KMS-11 (cell line): ENCODE data around the gene DFFA.

Experiments
- H2AFZ ChIP-seq: fragments of 200-600 bp; sonication (generic); 2 replicates; pipeline ENCODE4 v1.6.1; 2016; ENCODE audit warnings: antibody characterized with exemption, mixed run types, low read depth
- H3K27ac ChIP-seq: fragments of 200-600 bp; sonication (generic); 2 replicates; pipeline ENCODE4 v1.6.1; 2016; ENCODE audit warnings: mild to moderate bottlenecking, mixed run types
- H3K27me3 ChIP-seq: fragments of 200-600 bp; sonication (generic); 2 replicates; pipeline ENCODE4 v1.6.1; 2017; ENCODE audit warnings: mild to moderate bottlenecking, low read depth, mixed run types, moderate library complexity; ENCODE audit not compliant: insufficient read depth
- H3K36me3 ChIP-seq: fragments of 200-600 bp; sonication (generic); 2 replicates; pipeline ENCODE4 v1.6.1; 2017; ENCODE audit warnings: mild to moderate bottlenecking, mixed run types; ENCODE audit not compliant: insufficient read depth
- H3K4me1 ChIP-seq: fragments of 200-600 bp; sonication (generic); 2 replicates; pipeline ENCODE4 v1.6.1; 2016; ENCODE audit warnings: mild to moderate bottlenecking, low read depth, mixed run types; ENCODE audit not compliant: poor library complexity, severe bottlenecking
- H3K4me2 ChIP-seq: fragments of 200-600 bp; sonication (generic); 2 replicates; pipeline ENCODE4 v1.7.0; 2016; ENCODE audit warnings: mild to moderate bottlenecking, mixed run types
- H3K4me3 ChIP-seq: fragments of 200-600 bp; sonication (generic); IDR thresholded peaks from 2 replicates; pipeline ENCODE4 v1.6.1; 2017; ENCODE audit warnings: low read depth, low read length, mixed read lengths; ENCODE audit not compliant: insufficient read depth
- H3K79me2 ChIP-seq: fragments of 200-600 bp; sonication (generic); 2 replicates; pipeline ENCODE4 v1.6.1; 2016; ENCODE audit warnings: low read depth, mixed run types; ENCODE audit not compliant: insufficient read depth
- H3K9ac ChIP-seq: fragments of 200-600 bp; sonication (generic); 2 replicates; pipeline ENCODE4 v1.6.1; 2016; ENCODE audit warnings: mild to moderate bottlenecking, mixed run types
- H4K20me1 ChIP-seq: fragments of 200-600 bp; sonication (generic); 2 replicates; pipeline ENCODE4 v1.6.1; 2016; ENCODE audit warnings: mild to moderate bottlenecking, mixed run types; ENCODE audit not compliant: insufficient read depth
- CTCF ChIP-seq: fragments of 200-600 bp; sonication (generic); conservative IDR thresholded peaks from 2 replicates; pipeline ENCODE4 v1.6.1; 2017; ENCODE audit warnings: low read depth, mild to moderate bottlenecking, antibody characterized with exemption, low read length, moderate library complexity, mixed read lengths

The DFFA gene

GRCh38 chr1:10494418-10494753, 22.1 kb upstream of the DFFA start:
- H3K4me2 ChIP-seq, result peak overlapping the region; percentile 99; the same call in 1 of the 2 replicates
- no peak overlapping the region for H3K9ac ChIP-seq
- peaks cover 18% of the 10 kb centered on the region; the same call in 1 of the 2 replicates for H3K79me2 ChIP-seq
- H3K36me3 ChIP-seq, result no peaks in the 10 kb centered on the region
- TF ChIP-seq CTCF, result no peak
- no peak overlapping the region for H2AFZ ChIP-seq
- H3K27me3 ChIP-seq, result no peaks in the 10 kb centered on the region
- H3K4me3 ChIP-seq, result no peak overlapping the region
- peaks cover 11% of the 10 kb centered on the region; the same call in 1 of the 2 replicates for H4K20me1 ChIP-seq
- H3K4me1 ChIP-seq, result peaks cover 19% of the 10 kb centered on the region
- H3K27ac ChIP-seq, result no peak overlapping the region

GRCh38 chr1:10490286-10490970, 18.1 kb upstream of the DFFA start:
- TF ChIP-seq CTCF, result no peak
- Histone ChIP-seq H3K9ac (no peak overlapping the region), H4K20me1 (peaks cover 12% of the 10 kb centered on the region; the same call in 1 of the 2 replicates), H3K79me2 (peaks cover 37% of the 10 kb centered on the region; the same call in 1 of the 2 replicates), H3K27me3 (no peaks in the 10 kb centered on the region), H3K27ac (no peak overlapping the region), H3K4me3 (no peak overlapping the region), H3K4me2 (no peak overlapping the region), H2AFZ (no peak overlapping the region), H3K36me3 (no peaks in the 10 kb centered on the region), H3K4me1 (peaks cover 12% of the 10 kb centered on the region)

GRCh38 chr1:10489291-10490055, 17.1 kb upstream of the DFFA start:
- H2AFZ ChIP-seq, result no peak overlapping the region
- no peaks in the 10 kb centered on the region for H3K27me3 ChIP-seq
- no peak overlapping the region for H3K4me2 ChIP-seq
- peaks cover 3% of the 10 kb centered on the region for H3K4me1 ChIP-seq
- no peak for TF ChIP-seq CTCF
- no peak overlapping the region for H3K27ac ChIP-seq
- no peaks in the 10 kb centered on the region for H3K36me3 ChIP-seq
- peaks cover 12% of the 10 kb centered on the region; the same call in 1 of the 2 replicates for H4K20me1 ChIP-seq
- peaks cover 43% of the 10 kb centered on the region; the same call in 1 of the 2 replicates for H3K79me2 ChIP-seq
- H3K4me3 ChIP-seq, result no peak overlapping the region
- H3K9ac ChIP-seq, result no peak overlapping the region

GRCh38 chr1:10484521-10484920, 12.2 kb upstream of the DFFA start:
- no peak overlapping the region for H3K4me3 ChIP-seq
- no peak for TF ChIP-seq CTCF
- 0 out of 2 replicates have a peak, but pooled peaks cover 7% of the 10 kb centered on the region for H4K20me1 ChIP-seq
- no peak overlapping the region for H3K9ac ChIP-seq
- H3K4me1 ChIP-seq, result no peaks in the 10 kb centered on the region
- H3K36me3 ChIP-seq, result no peaks in the 10 kb centered on the region
- no peak overlapping the region for H3K27ac ChIP-seq
- H3K27me3 ChIP-seq, result no peaks in the 10 kb centered on the region
- H2AFZ ChIP-seq, result no peak overlapping the region
- H3K4me2 ChIP-seq, result no peak overlapping the region
- H3K79me2 ChIP-seq, result peaks cover 44% of the 10 kb centered on the region; the same call in 1 of the 2 replicates
